ENCODE measurements around the gene MB. TPM values are rescaled to one million over a fixed set of nuclear protein-coding genes. Genes with fewer than 3 reads are reported as not detected.

Gene MB
- total RNA-seq, 2 experiments from 2014 or later = not detected

DNA sequence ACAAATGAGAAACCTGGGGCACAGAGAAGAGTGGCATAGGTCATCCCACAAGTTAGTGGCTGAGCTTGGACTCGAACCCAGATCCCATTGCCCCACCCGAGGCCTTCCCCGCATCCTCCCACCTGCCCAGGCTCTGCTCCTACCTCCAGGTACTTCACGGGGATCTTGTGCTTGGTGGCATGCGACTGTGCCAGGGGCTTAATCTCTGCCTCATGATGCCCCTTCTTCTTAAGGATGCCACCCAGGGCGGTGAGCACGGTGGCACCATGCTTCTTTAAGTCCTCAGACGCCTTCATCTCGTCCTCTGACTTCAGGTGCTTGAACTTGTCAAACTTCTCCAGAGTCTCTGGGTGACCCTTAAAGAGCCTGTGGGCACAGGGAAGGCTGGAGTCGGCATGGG, 6.4 kb downstream of the MB start:
- DNase-seq = no peak
- no peak for ATAC-seq (ENCODE audit: poor library complexity)
- Histone ChIP-seq H3K27ac (ENCODE audit: low read depth in 1 of 2, low read length in 2 of 2) (no peak overlapping the region), H3K27me3 (ENCODE audit: control insufficient read depth in 1 of 2, insufficient read depth in 2 of 2, low read length in 2 of 2) (peaks cover 2 to 4% of the 10 kb centered on the region in 2 experiments), H3K36me3 (ENCODE audit: insufficient read depth, low read length) (no peaks in the 10 kb centered on the region), H3K4me3 (ENCODE audit: low read length) (no peak overlapping the region), H3K4me1 (ENCODE audit: insufficient read depth, low read length) (peaks cover 11% of the 10 kb centered on the region), H3K9me3 (ENCODE audit: control insufficient read depth in 1 of 2, insufficient read depth in 1 of 2, low read length in 2 of 2) (no peaks in the 10 kb centered on the region)
- Mint-ChIP-seq H3K36me3 (ENCODE audit: low read depth) (no peaks in the 10 kb centered on the region), H3K9me3 (no peaks in the 10 kb centered on the region), H3K4me3 (no peak overlapping the region), H3K27me3 (peaks cover 6% of the 10 kb centered on the region), H3K4me1 (ENCODE audit: low read depth) (no peaks in the 10 kb centered on the region), H3K27ac (no peak overlapping the region)
- POLR2A ChIA-PET = no interaction called here
- TF ChIP-seq, protein P1, sequence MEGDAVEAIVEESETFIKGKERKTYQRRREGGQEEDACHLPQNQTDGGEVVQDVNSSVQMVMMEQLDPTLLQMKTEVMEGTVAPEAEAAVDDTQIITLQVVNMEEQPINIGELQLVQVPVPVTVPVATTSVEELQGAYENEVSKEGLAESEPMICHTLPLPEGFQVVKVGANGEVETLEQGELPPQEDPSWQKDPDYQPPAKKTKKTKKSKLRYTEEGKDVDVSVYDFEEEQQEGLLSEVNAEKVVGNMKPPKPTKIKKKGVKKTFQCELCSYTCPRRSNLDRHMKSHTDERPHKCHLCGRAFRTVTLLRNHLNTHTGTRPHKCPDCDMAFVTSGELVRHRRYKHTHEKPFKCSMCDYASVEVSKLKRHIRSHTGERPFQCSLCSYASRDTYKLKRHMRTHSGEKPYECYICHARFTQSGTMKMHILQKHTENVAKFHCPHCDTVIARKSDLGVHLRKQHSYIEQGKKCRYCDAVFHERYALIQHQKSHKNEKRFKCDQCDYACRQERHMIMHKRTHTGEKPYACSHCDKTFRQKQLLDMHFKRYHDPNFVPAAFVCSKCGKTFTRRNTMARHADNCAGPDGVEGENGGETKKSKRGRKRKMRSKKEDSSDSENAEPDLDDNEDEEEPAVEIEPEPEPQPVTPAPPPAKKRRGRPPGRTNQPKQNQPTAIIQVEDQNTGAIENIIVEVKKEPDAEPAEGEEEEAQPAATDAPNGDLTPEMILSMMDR (IDR thresholded peaks at IDR 0.05) = no peak
- intact Hi-C loops (cut with DNase I, micrococcal nuclease) = no loop called here
- CTCF ChIA-PET = no interaction called here

DNA sequence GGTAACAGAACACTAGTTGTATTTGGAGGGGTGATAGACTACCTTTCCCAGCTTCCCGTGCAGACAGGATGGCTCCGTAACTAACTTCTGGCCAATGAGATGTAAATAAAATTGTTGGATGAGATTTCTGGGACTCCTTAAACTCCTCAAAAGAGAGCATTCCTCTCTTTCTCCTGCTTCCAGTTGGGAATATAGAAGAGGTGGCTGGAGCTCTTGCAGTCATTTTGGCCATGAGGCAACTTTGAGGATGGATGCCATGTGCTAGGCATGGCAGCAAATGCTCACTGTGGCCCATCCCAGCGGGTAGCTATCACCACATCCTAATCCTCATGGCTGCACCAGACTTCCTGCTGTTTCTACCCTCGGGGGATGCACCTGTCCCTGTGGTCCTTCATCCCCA, 7.4 kb downstream of the MB start:
- Mint-ChIP-seq H3K27me3 (peaks cover 13% of the 10 kb centered on the region), H3K36me3 (ENCODE audit: low read depth) (no peaks in the 10 kb centered on the region), H3K27ac (no peak overlapping the region), H3K4me1 (ENCODE audit: low read depth) (no peaks in the 10 kb centered on the region), H3K4me3 (no peak overlapping the region), H3K9me3 (no peaks in the 10 kb centered on the region)
- CTCF ChIA-PET = no interaction called here
- H3K4me3 ChIP-seq (ENCODE audit: low read length) = no peak overlapping the region
- H3K36me3 ChIP-seq (ENCODE audit: insufficient read depth, low read length) = no peaks in the 10 kb centered on the region
- DNase-seq (no peak), ATAC-seq (ENCODE audit: poor library complexity) (no peak)
- H3K27me3 ChIP-seq (ENCODE audit: control insufficient read depth in 1 of 2, insufficient read depth in 2 of 2, low read length in 2 of 2) = peaks cover 2 to 4% of the 10 kb centered on the region in 2 experiments
- H3K4me1 ChIP-seq (ENCODE audit: insufficient read depth, low read length) = peaks cover 7% of the 10 kb centered on the region
- POLR2A ChIA-PET = no interaction called here
- TF ChIP-seq, protein P1 (IDR thresholded peaks at IDR 0.05) = no peak
- intact Hi-C loops (cut with DNase I, micrococcal nuclease) = no loop called here
- no peak overlapping the region for H3K27ac ChIP-seq (ENCODE audit: low read depth in 1 of 2, low read length in 2 of 2)
- no peaks in the 10 kb centered on the region for H3K9me3 ChIP-seq (ENCODE audit: control insufficient read depth in 1 of 2, insufficient read depth in 1 of 2, low read length in 2 of 2)

DNA sequence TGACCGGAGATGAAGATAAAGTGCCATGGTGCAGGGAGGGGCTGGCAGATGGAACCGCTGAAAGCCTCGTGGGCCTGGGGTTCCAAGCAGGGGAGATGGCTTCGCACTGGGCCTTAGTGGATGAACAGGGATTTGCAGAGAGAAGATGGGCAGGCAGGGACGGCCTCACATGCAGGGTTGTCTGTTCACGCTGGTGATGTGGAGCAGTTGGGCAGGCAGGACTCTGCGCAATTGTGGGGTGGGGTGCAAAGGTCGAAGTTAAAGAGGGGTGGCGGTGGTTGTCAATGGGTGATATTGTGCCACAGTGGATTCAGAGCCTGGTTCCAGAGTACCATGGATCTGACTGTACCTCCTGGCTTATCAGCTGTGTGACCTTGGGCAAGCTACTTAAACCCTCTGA, 7.9 kb downstream of the MB start:
- DNase-seq (no peak), ATAC-seq (ENCODE audit: poor library complexity) (no peak)
- H3K36me3 ChIP-seq (ENCODE audit: insufficient read depth, low read length) = no peaks in the 10 kb centered on the region
- ChIA-PET POLR2A (no interaction called here), CTCF (no interaction called here)
- no peaks in the 10 kb centered on the region for H3K9me3 ChIP-seq (ENCODE audit: control insufficient read depth in 1 of 2, insufficient read depth in 1 of 2, low read length in 2 of 2)
- no peaks in the 10 kb centered on the region for H3K9me3 Mint-ChIP-seq
- TF ChIP-seq, protein P1 (IDR thresholded peaks at IDR 0.05) = no peak
- no peak overlapping the region for H3K27ac Mint-ChIP-seq
- peaks cover 7% of the 10 kb centered on the region for H3K4me1 ChIP-seq (ENCODE audit: insufficient read depth, low read length)
- H3K36me3 Mint-ChIP-seq (ENCODE audit: low read depth) = no peaks in the 10 kb centered on the region
- intact Hi-C loops (cut with DNase I, micrococcal nuclease) = no loop called here
- peaks cover 2 to 4% of the 10 kb centered on the region in 2 experiments for H3K27me3 ChIP-seq (ENCODE audit: control insufficient read depth in 1 of 2, insufficient read depth in 2 of 2, low read length in 2 of 2)
- no peak overlapping the region for H3K4me3 Mint-ChIP-seq
- no peak overlapping the region for H3K4me3 ChIP-seq (ENCODE audit: low read length)
- no peak overlapping the region for H3K27ac ChIP-seq (ENCODE audit: low read depth in 1 of 2, low read length in 2 of 2)
- peaks cover 13% of the 10 kb centered on the region for H3K27me3 Mint-ChIP-seq
- H3K4me1 Mint-ChIP-seq (ENCODE audit: low read depth) = no peaks in the 10 kb centered on the region
